GM18507 (cell line): ENCODE data around the gene TTC3.
"Not testable (repeated sequence)": the region's sequence is repeated elsewhere in the genome, so short reads cannot be mapped to it uniquely, and the experiment has no call there.

ENCODE experiments used
- DNase-seq: peaks from one replicate; pipeline ENCODE4 v3.0.0; 2011; ENCODE audit warnings: low read depth; ENCODE audit not compliant: insufficient read length; ENCODE audit errors: extremely low spot score
- FAIRE-seq: peaks from 2 replicates; lab custom pipeline; 2011; peaks lifted over from hg19 to GRCh38; lab: Jason Lieb, UNC

TTC3 gene

DNA sequence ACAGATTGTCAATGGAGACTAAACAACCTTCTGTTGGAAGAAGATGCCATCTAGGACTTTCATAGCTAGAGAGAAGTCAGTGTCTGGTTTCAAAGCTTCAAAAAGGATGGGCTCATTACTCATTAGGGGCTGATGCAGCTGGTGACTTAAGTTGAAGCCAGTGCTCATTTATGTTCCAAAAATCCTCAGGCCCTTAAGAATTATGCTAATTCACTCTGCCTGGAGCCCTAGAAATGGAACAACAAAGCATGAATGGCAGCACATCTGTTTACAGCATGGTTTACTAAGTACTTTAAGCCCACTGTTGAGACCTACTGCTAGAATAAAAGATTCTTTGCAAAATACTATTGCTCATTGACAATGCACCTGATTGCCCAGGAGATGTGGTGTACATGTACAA is 63.7 kb downstream of the TTC3 start:
- DNase-seq (no peak), FAIRE-seq (no peak)

DNA sequence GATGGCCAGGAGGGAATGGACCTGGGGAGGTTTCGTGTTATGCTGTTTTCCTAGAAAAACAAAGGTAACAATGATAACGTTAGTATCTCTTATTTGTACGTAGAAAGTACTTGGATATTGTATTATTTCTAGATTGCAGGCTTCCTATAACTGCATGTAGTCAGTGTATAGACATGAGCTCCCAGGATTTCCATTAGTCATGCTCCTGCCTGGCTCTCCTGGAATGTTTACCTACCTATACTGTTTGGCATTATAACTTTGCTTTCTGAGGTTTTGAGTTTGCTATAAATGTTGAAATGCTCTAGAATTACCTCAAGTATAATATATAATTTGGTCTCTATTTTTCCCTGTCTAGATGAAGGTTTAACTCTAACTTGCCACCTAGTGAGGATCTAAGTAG is 66.1 kb downstream of the TTC3 start:
- DNase-seq (no peak), FAIRE-seq (no peak)

DNA sequence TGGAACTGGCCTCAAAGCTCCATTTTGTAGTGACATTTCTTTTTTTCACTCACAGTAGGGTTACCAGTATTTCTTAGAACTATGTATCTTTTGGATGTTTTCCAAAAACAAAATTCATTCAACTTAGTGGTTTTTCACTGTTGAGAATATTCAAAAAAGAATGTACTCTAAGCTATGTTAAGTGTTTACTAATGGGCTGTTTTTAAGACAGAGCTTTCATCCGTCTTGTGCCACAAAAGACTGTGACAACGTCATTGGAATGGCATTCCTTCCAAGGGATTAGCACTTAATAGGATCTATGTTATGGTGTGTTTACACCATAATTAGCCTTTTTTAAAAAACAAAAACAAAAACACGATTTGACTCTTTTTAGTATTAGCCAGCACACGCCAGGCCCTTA is 66.8 kb downstream of the TTC3 start:
- DNase-seq (no peak), FAIRE-seq (no peak)

DNA sequence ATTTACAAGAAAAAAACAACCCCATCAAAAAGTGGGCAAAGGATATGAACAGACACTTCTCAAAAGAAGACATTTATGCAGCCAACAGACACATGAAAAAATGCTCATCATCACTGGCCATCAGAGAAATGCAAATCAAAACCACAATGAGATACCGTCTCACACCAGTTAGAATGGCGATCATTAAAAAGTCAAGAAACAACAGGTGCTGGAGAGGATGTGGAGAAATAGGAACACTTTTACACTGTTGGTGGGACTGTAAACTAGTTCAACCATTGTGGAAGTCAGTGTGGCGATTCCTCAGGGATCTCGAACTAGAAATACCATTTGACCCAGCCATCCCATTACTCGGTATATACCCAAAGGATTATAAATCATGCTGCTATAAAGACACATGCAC is 70.3 kb downstream of the TTC3 start:
- DNase-seq, FAIRE-seq: not testable (repeated sequence)

DNA sequence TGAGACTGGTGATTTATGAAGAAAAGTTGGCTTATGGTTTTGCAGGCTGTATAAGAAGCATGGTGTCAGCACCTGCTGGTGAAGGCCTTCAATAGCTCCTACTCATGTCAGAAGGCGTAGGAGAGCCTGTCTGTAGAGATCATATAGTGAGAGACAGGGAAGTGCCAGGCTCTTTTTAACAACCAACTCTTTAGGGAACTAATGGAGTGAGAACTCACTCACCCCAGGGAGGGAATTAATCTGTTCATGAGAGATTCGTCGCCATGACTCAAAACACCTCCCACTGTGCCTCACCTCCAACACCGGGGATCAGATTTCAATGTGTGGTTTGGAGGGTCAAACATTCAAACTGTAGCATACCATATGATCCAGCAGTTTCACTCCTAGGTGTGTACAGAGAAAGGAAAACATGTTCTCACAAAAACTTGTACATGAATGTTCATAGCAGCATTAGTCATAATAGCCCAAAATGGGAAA is 72.6 kb downstream of the TTC3 start:
- DNase-seq: no peak
- FAIRE-seq: no peak

DNA sequence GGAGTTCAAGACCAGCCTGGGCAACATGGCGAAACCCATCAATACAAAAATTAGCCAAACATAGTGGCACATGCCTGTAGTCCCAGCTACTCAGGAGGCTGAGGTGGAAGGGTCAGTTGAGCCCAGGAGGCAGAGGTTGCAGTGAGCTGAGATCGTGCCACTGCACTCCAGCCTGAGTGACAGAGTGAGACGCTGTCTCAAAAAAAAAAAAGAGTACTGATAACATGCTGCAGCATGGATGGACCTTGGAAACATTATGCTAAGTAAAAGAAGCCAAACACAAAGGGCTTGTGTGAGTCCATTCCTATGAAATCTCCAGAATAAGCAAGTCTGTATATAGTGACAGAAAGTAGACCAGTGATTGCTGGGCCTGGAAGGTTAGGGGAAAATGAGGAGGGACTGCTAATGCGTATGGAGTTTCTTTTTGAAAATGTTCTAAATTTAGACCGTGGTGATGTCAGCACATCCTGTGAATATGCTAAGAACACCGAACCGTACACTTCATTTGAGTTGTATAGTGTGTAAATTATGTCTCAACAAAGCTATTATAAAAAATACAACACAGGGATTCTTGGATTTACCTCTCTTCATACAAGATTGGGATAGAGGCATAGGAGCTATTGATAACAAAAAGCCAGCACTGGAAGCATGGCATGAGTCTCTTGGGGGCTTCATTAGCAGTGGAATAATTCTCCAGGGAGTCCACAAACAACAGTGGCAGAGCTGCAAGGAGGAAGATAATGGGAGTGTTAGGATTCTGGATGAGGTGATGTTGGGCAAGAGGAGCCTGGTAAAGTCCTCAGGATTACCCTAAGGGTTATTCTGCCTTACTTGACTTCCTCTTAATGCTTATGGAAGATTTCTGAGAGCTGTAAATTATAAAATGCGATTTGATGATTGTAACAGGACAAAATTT is 73.5 kb downstream of the TTC3 start:
- DNase-seq (no peak), FAIRE-seq (no peak)

DNA sequence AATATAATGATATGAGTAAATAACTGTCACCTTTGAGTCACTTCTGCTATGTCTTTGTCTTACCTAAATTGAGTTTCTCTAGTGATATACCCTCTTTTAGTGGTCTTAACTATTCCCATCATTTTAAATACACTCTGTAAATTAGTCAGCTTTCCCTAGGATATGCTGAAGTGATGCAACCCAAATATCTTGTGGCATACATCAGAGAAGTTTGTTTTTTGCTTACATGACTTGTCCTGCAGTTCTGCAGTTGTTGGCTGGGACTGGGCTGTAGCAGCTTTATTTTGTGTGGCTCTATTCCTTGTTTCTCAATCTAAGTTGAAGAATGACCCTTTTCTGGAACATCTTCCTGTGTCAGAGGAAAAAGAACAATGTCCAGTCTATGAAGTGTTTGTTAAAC is 76.4 kb downstream of the TTC3 start:
- DNase-seq (no peak), FAIRE-seq (no peak)

DNA sequence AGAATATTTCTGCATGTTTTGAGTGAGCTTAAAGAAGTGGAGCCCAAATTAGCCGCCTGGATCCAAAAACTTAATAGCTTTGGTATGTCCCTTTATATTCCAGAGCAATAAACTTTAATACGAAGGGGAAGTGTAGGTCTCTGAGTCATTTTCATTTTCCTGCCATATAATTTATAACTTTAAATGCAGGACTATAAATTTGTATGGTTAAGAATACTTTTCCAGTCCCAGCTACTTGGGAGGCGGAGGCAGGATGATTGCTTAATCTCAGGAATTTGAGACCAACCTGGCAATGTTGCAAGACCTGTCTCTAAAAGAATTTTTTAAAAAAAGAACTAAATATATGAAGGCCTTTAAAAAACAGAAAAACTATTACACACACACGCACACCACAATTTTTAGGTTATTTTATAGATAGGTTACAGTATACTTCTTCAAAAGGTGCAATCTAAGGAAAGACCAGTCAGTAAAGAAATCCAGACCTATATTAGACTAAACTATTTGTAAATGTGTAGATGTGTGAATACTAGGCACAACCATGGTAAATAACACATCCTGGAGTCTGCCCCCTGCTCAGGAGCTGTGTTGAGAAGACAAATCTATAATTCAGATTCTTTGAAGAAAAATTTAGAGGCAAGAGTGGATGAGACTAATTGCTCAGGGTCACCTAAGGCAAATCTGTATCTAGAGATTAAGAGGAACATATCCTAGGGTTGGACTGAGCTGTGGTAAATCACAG is 80.3 kb downstream of the TTC3 start:
- FAIRE-seq (no peak), DNase-seq (no peak)

DNA sequence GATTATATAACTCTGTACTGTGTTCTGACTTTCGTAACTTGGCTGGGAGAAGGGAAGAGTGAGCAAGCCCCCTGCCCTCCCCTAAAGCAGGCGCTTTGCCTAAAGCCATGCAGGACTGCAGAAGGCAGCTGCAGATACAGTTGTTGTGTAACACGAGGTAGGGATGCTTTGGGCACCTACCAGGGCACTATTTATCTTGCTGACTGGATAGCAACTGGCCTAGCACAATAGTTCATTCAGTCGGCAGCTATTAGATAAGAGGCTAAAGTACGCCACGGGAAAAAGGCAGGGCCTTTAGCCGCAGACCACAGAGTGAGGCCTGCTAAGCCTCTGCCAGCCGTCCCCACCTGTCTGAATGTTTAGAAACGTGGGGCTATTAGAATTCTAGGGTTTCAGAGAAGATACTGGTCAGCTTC is 80.9 kb downstream of the TTC3 start:
- DNase-seq (no peak), FAIRE-seq (no peak)

DNA sequence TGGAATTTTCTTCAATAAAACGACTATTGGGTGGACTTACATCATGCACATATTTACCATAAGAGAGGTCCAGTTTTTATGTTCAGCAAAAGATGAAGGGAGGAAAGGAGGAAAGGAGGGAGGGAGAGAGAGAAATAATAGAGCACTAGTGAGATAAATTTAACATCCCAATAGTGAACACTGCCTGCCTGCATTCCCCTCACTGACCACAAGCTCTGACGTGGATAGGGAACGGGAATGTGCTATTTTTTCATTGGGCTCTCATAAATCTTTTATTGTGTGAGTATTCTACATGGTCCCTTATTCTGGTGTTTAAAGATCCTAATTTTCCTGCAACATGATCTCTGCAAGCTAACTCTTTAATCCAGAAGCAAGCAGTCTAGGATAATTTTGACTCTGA is 82.1 kb downstream of the TTC3 start:
- DNase-seq (no peak), FAIRE-seq (no peak)

DNA sequence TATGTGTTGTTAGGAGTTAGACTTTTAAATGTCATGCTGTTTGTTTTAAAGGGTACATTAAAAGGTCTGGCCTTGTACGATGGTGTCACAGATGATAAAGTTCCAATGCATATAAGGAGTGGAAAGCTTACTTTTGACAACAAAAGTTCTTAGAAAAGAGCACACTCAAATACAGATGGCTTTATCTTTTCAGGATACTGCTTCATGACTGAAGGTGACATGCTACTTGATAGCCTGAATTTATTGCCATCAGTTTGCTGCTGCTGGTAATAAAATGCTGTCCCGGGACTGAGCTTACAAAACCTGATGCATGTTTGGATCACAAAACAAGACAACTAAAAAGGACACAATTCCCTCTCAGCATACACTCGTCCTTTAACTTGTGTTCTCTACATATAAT is 84.9 kb downstream of the TTC3 start:
- no peak for FAIRE-seq
- no peak for DNase-seq

DNA sequence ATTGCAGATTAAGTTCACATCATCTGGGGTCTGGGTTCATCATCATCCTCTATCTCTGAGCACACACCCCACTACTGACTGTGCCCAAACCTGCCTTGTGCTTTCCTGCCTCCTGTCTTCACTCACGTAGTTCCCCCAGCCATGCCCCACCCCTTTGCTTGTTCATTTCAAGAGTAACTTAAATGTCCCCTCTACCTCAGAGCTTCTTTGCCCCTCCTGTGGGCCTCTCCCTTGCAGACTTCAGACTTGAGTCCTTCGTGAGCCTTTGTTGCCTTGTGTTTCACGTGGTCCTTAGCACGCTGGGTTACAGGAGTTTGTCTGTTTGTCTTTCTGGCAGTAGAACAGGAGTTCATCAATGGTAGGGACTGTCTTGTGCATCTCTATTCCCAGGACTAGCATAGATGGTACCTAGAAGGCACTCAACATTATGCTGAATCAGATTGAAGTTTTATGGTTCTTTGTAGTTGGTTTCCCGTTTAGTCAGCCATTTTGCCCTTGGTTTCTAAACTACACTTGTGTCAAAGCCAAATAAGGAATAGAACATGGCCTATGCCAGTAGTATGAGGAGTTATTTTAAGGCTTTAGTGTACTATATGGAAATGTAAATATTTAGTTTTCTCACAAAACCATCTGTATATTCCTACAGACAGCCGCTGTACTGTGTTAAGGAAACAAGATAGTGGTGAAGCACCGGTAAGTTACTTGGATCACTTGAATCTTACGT is 86.2 kb downstream of the TTC3 start:
- no peak for DNase-seq
- FAIRE-seq: peak; percentile 67

DNA sequence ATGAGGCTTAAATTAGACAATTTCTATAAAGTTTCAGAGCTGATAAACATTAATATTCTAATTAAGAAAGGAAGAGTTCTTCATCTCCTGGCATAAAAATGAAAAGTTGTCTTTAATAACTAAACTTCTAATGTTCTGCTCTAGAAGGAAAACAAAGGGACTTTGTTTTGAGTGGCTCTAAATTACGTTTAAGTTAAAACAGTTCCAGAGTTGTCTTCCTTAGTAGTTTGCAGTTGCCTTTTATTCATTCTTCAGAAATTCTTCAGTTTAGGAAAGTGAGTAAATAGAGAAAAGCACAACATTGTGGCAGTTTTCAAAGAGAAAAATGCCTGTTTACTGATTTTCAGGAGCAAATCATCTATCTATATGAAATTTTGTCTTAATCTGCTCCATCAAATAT is 86.9 kb downstream of the TTC3 start:
- FAIRE-seq (no peak), DNase-seq (no peak)

DNA sequence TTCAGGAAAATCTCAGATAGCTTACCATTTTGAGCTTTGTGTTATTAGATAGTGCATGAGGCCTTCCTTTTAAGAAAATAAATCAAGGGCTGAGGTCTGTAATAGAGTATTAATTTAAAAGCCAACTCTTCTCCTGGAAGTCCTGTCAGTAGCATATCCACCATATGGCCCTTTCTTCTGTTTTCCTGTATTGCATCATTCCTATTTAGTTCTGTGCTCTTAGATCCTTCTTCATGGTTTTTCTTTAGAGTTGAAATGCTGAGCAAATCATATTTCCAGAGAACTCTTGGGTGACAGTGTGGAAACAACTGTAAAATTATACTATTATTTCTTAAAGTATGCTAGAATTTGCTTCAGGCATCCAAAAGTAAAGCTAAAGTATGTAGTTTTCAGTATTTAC is 91.7 kb downstream of the TTC3 start:
- FAIRE-seq: no peak
- no peak for DNase-seq

DNA sequence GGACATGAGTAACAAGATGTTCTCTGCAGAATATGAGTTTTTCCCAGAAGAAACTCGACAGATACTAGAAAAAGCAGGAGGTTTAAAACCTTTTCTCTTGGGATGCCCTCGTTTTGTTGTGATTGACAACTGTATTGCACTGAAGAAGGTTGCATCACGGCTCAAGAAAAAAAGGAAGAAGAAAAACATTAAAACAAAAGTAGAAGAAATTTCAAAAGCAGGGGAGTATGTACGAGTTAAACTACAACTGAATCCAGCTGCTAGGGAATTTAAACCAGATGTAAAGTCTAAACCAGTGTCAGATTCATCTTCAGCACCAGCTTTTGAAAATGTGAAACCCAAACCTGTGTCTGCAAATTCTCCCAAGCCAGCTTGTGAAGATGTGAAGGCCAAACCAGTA is 92.5 kb downstream of the TTC3 start:
- FAIRE-seq (no peak), DNase-seq (no peak)

DNA sequence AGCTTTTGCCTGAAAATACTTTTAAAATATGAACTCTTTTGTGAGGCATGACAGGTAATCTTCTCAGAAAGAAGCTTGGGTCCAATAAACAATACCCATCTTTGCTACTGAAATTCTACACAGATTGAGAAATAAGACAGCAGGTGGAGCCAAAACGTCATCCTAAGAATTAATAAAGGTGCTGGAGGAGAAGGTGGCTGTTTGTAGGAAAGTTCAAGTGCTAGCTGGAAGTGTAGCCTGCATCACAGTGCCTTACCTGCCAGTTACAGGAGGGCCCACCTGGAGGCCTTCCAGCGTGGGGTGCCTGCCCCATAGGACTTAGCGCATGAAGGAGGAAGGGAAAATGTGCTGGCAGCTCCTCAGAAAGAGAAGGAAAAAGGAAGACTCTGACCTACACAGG is 93.7 kb downstream of the TTC3 start:
- FAIRE-seq (peak; percentile 56), DNase-seq (no peak)

DNA sequence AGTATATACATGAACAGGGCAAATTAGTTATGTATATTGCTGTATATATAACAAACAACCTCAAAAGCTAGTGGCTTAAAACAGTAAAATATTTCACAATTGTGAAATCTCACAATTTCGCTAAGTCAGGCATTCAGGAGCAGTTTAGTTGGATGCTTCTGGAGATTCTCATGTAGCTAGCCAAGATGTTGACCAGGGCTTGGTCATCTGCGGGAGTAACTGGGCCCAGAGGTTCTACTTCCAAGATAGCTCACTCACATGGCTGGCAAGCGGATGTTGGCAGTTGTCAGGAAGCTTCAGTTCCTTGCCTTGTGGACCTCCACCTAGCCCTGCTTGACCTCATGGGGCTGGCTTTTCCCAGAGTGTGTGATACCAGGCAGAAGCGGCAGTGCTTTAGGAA is 95.6 kb downstream of the TTC3 start:
- FAIRE-seq: no peak

DNA sequence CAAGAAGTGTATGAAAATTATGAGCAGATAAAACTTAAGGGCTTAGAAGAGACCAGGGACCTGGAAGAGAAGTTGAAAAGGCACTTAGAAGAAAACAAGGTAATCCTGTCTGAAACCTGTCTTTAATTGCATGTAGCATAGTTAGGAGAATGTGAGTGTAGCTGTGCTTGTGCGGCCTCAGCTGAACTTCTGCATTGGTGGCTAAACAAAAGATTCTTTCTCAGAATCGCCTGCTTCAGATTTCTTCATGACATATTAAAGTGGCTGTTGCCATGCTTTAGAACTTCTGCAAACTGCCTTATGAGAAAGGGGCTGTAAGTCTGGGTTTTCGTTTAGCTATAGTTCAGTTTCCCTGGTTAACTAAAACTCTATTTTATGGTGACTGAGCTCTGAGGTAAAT is 99.6 kb downstream of the TTC3 start:
- FAIRE-seq (no peak), DNase-seq (no peak)

More for the DNA sequence above, 95.6 kb downstream of the TTC3 start:
- no peak for DNase-seq

DNA sequence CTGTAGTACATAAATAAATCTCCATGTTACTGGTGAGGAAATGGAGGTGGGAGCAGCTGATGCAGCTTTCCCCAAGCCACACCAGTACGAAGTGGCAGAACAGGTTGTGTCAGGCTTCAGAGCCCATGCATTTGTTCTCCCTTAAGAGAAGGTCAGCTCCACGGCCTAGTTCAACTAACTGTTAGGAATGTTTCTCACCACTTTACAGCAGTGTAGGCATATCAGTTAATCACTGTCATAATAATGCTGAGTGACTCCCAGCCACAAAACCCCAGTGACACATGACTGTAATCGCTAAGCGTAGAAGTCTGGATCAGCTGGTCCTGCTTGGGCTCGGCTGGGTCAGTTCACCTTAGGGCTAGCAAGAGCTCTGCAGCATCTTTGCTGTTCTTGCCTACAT is 103.7 kb downstream of the TTC3 start:
- DNase-seq (no peak), FAIRE-seq (no peak)

DNA sequence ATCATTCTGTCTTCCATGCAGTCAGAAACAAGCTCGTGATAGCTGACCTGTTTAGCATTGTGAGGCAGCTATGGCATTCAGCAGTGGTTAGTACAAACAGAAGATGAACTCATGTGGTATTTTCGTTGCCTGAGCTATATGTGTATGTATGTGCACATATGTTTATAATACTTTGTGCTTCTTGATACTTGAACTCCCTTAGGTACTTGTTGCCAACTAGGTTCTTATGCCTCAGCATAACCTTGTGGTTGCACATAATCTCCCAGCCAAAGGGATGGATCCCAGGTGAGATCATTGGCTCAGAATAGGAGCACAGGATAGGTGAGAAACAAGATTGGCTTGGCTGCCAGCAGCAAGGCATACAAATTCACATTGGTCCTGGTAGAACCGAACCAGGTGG is 108.0 kb downstream of the TTC3 start:
- FAIRE-seq: no peak
- DNase-seq: no peak
